Activated CD8-positive, alpha-beta memory T cell treated with anti-CD3 and anti-CD28 coated beads for 4 hours (primary cell): ENCODE measurements around the gene KRTAP1-5.
"Not testable (repeated sequence)": the region's sequence is repeated elsewhere in the genome, so short reads cannot be mapped to it uniquely, and the experiment has no call there.

Source experiments
- DNase-seq, 2 donors: peaks; one replicate each; pipeline ENCODE4 v3.0.0-alpha.2; 2020; ENCODE audit warnings: low read depth in 2 of 2

The KRTAP1-5 gene

GRCh38 chr17:41048441-41048840 is 21.4 kb upstream of the KRTAP1-5 start:
- DNase-seq = no peak

DNA sequence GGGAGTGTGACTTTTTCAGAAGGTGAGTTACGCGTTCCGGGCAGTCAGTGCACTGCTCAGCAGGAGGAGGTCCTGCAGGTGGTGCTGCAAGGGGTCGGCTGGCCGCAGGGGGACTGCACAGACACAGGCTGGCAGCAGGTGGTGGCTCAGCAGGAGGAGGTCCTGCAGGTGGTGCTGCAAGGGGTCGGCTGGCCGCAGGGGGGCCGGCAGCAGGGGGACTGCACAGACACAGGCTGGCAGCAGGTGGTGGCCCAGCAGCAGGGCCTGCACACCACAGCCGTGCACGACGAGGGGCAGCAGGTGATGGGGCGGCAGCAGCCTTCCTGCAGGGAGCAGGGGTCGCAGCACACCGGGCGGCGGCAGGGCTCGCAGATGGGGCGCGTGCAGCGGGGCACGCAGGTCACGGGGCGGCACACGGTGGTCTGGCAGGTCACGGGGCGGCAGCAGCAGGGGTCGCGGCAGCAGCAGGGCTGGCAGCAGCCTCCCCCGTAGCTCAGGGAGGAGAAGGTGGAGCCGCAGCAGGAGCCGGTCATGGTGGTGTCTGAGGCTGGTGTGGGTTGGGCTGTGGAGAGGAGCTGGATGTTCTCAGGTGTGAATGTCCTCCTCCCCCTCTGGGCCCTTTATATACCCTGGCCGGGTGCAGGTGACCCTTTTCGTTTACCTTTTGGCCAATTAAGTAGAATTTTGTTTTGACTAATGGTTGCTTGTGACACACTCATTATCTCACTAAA is 19.9 kb upstream of the KRTAP1-5 start, which contains the start of gene KRTAP2-1:
KRTAP2-1 (minus strand) TSS at position 582 of the 731 bp plus-strand sequence; CDS start at position 533, 49 bp downstream.
- not testable (repeated sequence) for DNase-seq

- no peak for DNase-seq
Measured at GRCh38 chr17:41042953-41043352, 15.9 kb upstream of the KRTAP1-5 start.

DNA sequence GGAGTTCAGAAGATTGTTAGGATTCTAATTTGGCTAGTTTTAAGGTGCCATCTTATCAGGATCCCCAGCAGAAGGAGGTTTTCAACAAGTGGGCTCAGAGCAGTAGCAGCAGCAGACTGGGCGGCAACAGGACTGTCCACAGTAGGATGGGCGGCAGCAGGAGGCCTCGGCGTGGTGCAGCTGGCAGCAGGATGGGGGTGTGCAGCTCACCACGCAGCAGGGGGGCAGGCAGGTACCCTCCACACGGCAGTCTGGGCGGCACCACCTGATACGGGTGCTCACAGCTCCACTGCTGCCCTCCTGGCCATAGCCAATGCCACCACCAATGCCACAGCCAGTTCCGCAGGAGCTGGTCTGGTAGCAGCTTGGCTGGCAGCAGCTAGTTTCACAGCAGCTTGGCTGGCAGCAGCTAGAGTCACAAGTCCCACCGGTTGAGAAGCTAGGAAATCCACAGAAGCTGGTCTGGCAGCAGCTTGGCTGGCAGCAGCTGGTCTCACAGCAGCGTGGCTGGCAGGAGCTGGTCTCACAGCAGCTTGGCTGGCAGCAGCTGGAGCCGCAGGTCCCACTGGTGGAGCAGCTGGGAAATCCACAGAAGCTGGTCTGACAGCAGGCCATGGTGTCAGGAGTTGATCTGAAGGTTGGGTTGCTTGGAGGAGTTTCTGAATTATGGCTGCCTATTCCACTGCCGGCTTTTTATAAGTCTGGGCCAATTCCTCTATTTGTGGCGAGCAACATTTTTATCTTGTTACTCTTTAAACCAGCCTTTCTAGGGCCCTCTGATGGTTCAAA is 14.0 kb upstream of the KRTAP1-5 start, which contains the start of gene KRTAP1-1:
KRTAP1-1 (minus strand) TSS at position 668 of the 789 bp plus-strand sequence; CDS start at position 615, 53 bp downstream.
- DNase-seq = not testable (repeated sequence)

- DNase-seq = no peak
Measured at GRCh38 chr17:41037853-41038350, 10.9 kb upstream of the KRTAP1-5 start.

- DNase-seq = not testable (repeated sequence)
Measured at GRCh38 chr17:41034346-41034935, 7.4 kb upstream of the KRTAP1-5 start, which contains the start of gene KRTAP1-3. Gene KRTAP1-3, minus strand, starts transcription at chr17:41034874. Its CDS starts 53 bp downstream, at chr17:41034821.

DNA sequence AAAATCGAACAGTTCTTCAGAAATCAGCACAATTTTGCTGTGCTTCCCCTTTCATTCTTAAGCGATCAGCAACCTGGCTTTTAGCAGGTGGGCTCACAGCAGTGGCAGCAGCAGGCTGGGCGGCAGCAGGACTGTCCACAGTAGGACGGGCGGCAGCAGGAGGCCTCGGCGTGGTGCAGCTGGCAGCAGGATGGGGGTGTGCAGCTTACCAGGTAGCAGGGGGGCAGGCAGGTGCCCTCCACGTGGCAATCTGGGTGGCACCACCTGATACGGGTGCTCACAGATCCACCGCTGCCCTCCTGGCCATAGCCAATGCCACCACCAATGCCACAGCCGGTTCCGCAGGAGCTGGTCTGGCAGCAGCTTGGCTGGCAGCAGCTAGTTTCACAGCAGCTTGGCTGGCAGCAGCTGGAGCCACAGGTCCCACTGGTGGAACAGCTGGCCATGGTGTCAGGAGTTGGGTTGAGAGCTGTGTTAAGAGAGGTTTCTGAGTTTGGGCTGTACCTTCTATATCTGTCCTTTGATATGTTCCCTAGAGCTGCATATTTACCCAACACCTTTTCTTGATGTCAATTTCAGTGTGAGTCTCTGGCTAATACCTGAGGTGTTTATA is 2.7 kb upstream of the KRTAP1-5 start, which contains the start of gene KRTAP1-4:
KRTAP1-4 (minus strand) TSS at position 563 of the 613 bp plus-strand sequence; CDS start at position 446, 117 bp downstream.
- no peak for DNase-seq

DNA sequence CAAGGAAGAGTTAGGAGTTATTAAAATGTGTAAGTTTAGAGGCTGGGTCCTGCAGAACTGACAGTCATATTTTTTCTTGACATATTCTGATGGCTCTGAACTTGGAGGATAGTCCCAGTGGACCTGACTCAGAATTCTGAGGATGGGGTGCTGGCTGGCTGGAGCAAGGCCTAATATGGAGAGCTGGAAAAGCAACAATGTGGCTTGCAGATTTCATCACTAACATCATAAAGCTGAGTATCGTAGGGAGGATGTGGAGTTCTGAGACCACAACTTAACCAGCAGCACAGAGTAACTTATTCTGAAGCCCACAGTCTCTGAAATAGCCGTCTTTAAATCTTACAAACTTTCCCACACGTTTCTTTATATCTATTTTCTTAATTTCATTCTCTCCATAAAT is 2.3 kb downstream of the KRTAP1-5 start:
- no peak for DNase-seq

GRCh38 chr17:41020336-41020735 is 6.7 kb downstream of the KRTAP1-5 start:
- DNase-seq = no peak

DNA sequence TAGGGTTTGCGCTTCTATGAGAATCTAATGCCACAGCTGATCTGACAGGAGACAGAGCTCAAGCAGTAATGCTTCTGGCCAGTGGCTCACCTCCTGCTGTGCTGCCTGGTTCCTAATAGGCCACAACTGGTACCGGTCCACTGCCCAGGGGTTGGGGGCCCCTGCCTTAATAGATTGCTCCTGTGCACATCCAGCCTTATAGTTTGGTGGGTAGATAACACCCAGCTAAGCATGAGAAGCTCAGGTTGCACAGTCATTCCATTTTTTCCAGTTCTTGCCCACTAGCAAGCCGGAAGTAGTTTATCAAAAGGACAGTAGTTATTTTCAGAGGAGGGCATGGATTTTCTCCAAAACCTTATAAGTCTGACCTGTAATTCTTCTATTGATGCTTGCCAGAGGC is 7.6 kb downstream of the KRTAP1-5 start:
- no peak for DNase-seq

DNA sequence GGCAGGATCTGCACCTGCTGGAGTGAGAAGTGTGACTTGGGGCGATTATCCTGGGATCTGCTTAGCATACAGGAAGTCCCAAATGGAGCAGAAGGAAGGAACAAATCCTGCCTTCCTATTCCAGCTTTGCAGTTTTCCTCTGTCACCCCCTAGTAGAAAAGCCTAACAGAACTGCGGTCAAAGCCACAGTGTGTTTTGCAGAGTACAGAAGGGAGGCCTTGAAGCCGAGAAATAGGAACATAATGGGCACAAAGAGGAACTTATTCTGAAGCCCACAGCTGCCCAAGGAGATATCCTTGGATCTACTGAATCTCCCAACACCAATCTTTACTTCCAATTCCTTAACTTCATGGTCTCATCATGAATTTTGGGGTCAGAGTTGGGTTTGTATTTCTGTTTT is 8.5 kb downstream of the KRTAP1-5 start:
- DNase-seq = no peak

- DNase-seq = no peak
Measured at GRCh38 chr17:41016578-41017215, 10.3 kb downstream of the KRTAP1-5 start.

GRCh38 chr17:41015454-41015853 is 11.6 kb downstream of the KRTAP1-5 start:
- no peak for DNase-seq

- no peak for DNase-seq
Measured at GRCh38 chr17:41013606-41014005, 13.4 kb downstream of the KRTAP1-5 start.

GRCh38 chr17:41013181-41013580 is 13.8 kb downstream of the KRTAP1-5 start:
- no peak for DNase-seq

DNA sequence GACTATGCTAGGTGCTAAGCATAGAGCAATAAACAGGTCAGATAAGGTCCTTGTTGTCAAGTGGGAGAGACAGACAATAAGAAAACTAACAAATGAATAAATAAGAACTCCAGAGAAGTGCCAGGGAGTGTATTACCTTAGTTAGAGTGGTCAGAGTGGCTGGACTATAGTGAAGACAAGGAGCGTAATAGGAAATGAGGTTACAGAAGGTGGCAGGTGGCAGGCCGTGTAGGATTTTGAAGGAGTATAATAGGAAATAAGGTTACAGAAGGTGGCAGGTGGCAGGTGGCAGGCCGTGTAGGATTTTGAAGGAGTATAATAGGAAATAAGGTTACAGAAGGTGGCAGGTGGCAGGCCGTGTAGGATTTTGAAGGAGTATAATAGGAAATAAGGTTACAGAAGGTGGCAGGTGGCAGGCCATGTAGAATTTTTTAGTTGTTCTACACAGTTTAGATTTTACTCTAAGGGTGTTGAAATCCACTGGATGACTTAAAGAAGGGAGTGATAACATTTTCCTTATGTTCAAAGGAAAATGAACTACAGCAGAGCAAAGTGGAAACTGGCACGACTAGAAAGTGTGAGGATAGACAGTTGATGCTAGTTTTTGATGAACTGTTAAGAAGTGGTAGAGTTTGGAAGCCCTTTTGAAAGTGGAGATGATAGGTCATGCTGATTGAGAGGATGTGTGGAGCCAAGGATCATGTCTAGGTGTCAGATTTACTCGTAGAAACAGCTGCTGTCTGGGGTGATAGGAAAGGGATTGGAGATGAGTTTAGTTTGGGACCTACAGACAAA is 14.5 kb downstream of the KRTAP1-5 start:
- DNase-seq = no peak

GRCh38 chr17:41010441-41010840 is 16.6 kb downstream of the KRTAP1-5 start:
- DNase-seq = no peak

DNA sequence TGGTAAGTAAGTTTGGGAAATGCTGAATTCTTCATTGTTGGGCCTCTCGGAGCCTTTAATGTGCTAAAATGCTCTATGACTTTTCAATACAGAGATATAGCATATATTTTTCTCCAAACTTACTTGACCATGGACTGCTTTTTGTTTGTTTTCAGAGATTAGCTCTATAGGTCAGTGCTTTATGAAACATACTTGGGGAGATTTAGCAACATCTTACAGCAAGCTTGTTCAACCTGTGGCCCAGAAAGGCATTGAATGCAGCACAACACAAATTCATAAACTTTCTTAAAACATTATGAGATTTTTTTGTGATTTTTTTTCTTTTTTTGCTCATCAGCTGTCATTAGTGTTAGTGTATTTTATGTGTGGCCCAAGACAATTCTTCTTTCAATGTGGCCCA is 17.1 kb downstream of the KRTAP1-5 start:
- DNase-seq = no peak

GRCh38 chr17:41009301-41009760 is 17.7 kb downstream of the KRTAP1-5 start:
- DNase-seq = no peak

GRCh38 chr17:41008811-41009210 is 18.2 kb downstream of the KRTAP1-5 start, which contains the start of gene KRTAP3-1:
Gene KRTAP3-1, minus strand, starts transcription at chr17:41009128. Its CDS starts 54 bp downstream, at chr17:41009074.
- DNase-seq = no peak
